ENCODE measurements around the gene JMJD6. TPM values are rescaled to one million over a fixed set of nuclear protein-coding genes. Genes with fewer than 3 reads are reported as not detected.

JMJD6 gene
- total RNA-seq, 2 donors from 2014 or later, result 32.4 to 36.1 TPM

DNA sequence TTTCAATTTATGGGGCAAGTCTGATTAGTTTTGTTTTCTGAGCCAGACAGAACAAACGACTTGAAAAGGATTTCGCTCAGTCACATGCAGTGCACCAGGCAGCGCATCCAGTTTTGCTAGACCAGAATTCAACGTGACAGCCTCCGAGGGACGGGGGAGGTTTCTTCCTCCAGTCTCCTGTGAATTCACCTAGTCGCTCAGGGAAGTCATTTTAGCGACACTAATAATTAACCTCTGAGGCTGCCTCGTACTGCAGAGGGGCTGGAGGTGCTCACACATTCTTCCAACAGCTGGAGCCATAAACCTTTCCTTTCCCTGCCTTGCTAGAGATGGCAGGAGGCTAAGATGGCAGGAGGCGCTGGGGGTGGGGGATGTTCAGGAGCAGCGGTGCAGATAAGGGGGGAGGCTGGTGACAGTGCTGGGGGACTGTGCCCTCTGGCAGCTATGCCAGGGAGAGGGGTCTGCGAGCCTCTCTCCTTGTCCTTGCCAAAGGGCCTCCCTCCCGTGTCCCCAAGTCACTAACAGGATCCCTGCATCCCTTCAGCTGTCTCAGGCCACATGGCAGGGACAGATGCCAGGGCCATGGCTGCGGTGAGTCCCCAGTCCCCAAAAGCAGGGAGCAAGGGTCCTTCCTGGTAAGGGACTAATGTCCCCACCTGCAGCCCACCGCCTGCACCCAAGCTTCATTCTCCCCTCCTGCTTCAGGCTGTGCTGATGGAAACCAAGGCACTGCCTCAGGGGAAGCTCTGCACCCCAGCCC is 39.7 kb downstream of the JMJD6 start:
- Histone ChIP-seq H3K36me3 (peaks cover 30% of the 10 kb centered on the region), H3K4me3 (peak overlapping the region; percentile 56), H3K4me1 (ENCODE audit: control insufficient read depth in 1 of 2, low read depth in 2 of 2) (peaks cover 28 to 48% of the 10 kb centered on the region in 2 donors), H3K27me3 (replicated peaks; ENCODE audit: insufficient read depth) (no peaks in the 10 kb centered on the region), H3K9me3 (no peaks in the 10 kb centered on the region), H3K27ac (peak overlapping the region; percentile 93 to 95)
- TF ChIP-seq, protein P1, sequence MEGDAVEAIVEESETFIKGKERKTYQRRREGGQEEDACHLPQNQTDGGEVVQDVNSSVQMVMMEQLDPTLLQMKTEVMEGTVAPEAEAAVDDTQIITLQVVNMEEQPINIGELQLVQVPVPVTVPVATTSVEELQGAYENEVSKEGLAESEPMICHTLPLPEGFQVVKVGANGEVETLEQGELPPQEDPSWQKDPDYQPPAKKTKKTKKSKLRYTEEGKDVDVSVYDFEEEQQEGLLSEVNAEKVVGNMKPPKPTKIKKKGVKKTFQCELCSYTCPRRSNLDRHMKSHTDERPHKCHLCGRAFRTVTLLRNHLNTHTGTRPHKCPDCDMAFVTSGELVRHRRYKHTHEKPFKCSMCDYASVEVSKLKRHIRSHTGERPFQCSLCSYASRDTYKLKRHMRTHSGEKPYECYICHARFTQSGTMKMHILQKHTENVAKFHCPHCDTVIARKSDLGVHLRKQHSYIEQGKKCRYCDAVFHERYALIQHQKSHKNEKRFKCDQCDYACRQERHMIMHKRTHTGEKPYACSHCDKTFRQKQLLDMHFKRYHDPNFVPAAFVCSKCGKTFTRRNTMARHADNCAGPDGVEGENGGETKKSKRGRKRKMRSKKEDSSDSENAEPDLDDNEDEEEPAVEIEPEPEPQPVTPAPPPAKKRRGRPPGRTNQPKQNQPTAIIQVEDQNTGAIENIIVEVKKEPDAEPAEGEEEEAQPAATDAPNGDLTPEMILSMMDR (IDR thresholded peaks at IDR 0.05), result no peak
- ATAC-seq (ENCODE audit: insufficient number of reproducible peaks, low FRiP score, low read depth), result no peak
- DNase-seq (ENCODE audit: low spot score), result no peak

DNA sequence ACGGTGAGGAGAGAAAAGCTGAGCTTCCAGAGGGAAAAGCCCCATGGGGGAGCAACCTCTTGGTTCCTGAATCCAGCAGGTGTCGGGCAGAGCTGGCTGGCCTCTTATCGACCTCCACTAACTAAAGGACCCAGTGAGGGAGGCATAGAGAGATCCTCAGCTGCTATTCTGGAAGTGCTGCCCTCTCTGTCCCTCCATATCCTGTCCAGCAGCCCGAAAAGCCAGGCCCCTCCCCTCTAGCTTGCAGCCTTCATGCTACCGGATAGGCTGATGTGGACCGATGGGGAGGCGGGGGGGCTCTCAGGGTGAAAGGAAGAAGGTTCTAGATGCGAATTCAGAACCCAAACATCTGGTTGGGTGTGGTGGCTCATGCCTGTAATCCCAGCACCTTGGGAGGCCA is 40.6 kb downstream of the JMJD6 start:
- DNase-seq (ENCODE audit: low spot score) (no peak), ATAC-seq (ENCODE audit: insufficient number of reproducible peaks, low FRiP score, low read depth) (no peak)
- Histone ChIP-seq H3K27ac (peak overlapping the region; percentile 93 to 95), H3K36me3 (peaks cover 30% of the 10 kb centered on the region), H3K4me1 (ENCODE audit: control insufficient read depth in 1 of 2, low read depth in 2 of 2) (peaks cover 28 to 46% of the 10 kb centered on the region in 2 donors), H3K27me3 (replicated peaks; ENCODE audit: insufficient read depth) (no peaks in the 10 kb centered on the region), H3K4me3 (no peak overlapping the region), H3K9me3 (no peaks in the 10 kb centered on the region)
- TF ChIP-seq, protein P1 (IDR thresholded peaks at IDR 0.05), result no peak

DNA sequence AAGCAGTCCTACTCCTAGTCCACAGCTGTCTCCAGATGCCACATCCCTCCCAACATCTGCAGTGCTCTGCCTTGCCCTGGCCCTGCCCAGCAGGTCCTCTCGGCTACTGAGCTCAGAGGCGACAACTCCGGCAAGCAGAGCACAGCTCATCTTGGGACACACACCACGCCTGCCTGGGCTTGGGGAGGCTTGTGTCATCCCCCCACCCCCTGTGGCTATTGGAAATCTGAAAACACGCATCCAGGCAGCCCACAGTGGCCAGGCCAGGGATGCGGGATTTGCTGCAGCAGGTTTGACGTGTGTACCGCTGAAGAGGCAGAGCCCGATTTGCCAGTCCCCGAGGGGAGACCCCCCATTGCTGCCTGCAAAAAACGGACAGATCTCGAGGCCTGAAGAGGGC is 41.0 kb downstream of the JMJD6 start:
- Histone ChIP-seq H3K27me3 (replicated peaks; ENCODE audit: insufficient read depth) (no peaks in the 10 kb centered on the region), H3K9me3 (no peaks in the 10 kb centered on the region), H3K4me3 (no peak overlapping the region), H3K4me1 (ENCODE audit: control insufficient read depth in 1 of 2, low read depth in 2 of 2) (peaks cover 28 to 46% of the 10 kb centered on the region in 2 donors), H3K27ac (peak overlapping the region in 1 of 2 donors; percentile 93), H3K36me3 (peaks cover 35% of the 10 kb centered on the region)
- TF ChIP-seq, protein P1 (IDR thresholded peaks at IDR 0.05), result no peak
- no peak for ATAC-seq (ENCODE audit: insufficient number of reproducible peaks, low FRiP score, low read depth)
- no peak for DNase-seq (ENCODE audit: low spot score)

DNA sequence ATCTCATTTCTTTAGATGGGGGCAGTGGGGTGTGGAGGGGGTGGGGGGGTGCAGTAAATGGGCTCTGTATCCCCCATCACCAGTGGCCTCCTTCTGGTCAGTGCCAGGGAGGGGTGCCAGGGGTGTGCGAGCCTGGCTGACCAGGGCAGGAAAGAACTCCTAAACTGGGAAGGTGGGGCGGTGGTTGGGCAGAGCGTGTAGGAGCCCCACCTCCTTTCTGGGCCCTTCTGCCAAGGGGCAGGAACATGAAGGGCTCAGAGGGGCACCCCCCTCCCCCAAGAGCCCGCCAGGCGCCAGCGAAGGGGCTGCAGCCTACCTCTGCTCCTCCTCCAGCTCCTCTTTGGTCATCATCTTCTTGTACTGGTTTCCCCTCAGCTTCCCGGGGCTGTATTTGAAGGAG is 41.6 kb downstream of the JMJD6 start:
- Histone ChIP-seq H3K4me1 (ENCODE audit: control insufficient read depth in 1 of 2, low read depth in 2 of 2) (peaks cover 28 to 43% of the 10 kb centered on the region in 2 donors), H3K36me3 (peaks cover 35% of the 10 kb centered on the region), H3K27me3 (replicated peaks; ENCODE audit: insufficient read depth) (no peaks in the 10 kb centered on the region), H3K4me3 (no peak overlapping the region), H3K9me3 (no peaks in the 10 kb centered on the region), H3K27ac (no peak overlapping the region)
- DNase-seq (ENCODE audit: low spot score), result no peak
- TF ChIP-seq, protein P1 (IDR thresholded peaks at IDR 0.05), result no peak
- ATAC-seq (ENCODE audit: insufficient number of reproducible peaks, low FRiP score, low read depth), result no peak

DNA sequence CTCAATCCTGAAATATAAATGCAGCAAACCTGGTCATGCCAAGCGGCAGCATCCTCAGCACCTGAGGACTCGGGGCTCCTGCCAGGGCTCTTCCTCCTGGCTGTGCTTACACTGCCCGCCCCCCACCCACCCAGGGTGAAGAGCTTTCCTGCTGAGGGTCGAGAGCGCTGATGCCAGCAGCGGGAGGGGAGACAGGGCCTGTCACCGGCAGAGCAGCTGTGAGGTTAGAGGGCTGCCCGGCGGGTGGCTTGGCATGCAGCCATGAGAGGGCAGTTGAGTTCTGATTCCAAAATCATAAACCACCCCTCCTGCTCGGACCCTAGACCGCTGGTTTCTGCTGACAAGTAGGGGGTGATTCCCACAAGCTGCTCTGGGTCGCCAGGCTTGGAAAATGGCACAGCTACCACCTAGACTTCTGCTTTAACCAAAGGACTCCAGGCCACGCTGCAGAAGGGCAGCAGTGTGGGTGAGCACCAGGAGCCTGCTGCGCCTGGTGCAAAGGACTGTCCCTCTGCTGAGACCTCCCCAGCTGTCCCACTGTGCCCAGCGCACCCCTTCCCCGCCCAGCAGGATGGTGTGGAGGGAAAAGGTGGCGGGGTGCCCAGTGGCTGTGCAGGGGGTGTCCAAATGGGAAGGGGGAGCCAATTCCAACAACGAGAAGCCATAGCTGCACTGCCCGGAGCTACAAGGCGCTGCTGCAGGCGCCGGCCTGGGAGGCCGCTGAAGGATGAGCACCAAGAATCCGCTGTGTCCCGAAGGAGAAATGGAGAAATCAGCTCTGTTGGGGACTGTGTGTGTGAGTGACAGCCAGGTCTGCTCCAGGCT is 42.3 kb downstream of the JMJD6 start:
- Histone ChIP-seq H3K4me3 (no peak overlapping the region), H3K36me3 (peaks cover 35% of the 10 kb centered on the region), H3K27ac (no peak overlapping the region), H3K27me3 (replicated peaks; ENCODE audit: insufficient read depth) (no peaks in the 10 kb centered on the region), H3K9me3 (no peaks in the 10 kb centered on the region), H3K4me1 (ENCODE audit: control insufficient read depth in 1 of 2, low read depth in 2 of 2) (peaks cover 24 to 37% of the 10 kb centered on the region in 2 donors)
- no peak for DNase-seq (ENCODE audit: low spot score)
- ATAC-seq (ENCODE audit: insufficient number of reproducible peaks, low FRiP score, low read depth), result no peak
- TF ChIP-seq, protein P1 (IDR thresholded peaks at IDR 0.05), result no peak

Data from thoracic aorta (tissue), 2 donors.